ACC112 (cell line): ENCODE data around the gene ZNF710.

Experiments used
- H2AFZ ChIP-seq: fragments of 200-600 bp; sonication (generic); one replicate; pipeline ENCODE4 v1.6.0; 2017; ENCODE audit warnings: antibody characterized with exemption, low read length; ENCODE audit not compliant: unreplicated experiment
- H3K27ac ChIP-seq: fragments of 200-600 bp; sonication (generic); 2 replicates; pipeline ENCODE4 v1.5.1; 2014; ENCODE audit warnings: low read depth, mild to moderate bottlenecking, antibody characterized with exemption, low read length, moderate library complexity
- H3K27me3 ChIP-seq: fragments of 200-600 bp; sonication (generic); 2 replicates; pipeline ENCODE4 v1.6.1; 2014; ENCODE audit warnings: mild to moderate bottlenecking, antibody characterized with exemption, low read length, moderate library complexity, mixed read lengths; ENCODE audit not compliant: insufficient read depth
- H3K36me3 ChIP-seq: fragments of 200-600 bp; sonication (generic); 2 replicates; pipeline ENCODE4 v1.6.1; 2016; ENCODE audit warnings: mild to moderate bottlenecking, antibody characterized with exemption, low read length, moderate library complexity, mixed read lengths; ENCODE audit not compliant: insufficient read depth
- H3K4me1 ChIP-seq: fragments of 200-600 bp; sonication (generic); one replicate; pipeline ENCODE4 v1.6.1; 2016; ENCODE audit warnings: low read length, mixed read lengths; ENCODE audit not compliant: insufficient read depth, unreplicated experiment, control insufficient read depth
- H3K4me3 ChIP-seq: fragments of 200-600 bp; sonication (generic); 2 replicates; pipeline ENCODE4 v1.5.1; 2014; ENCODE audit warnings: mild to moderate bottlenecking, low read depth, low read length
- H3K79me2 ChIP-seq: fragments of 200-600 bp; sonication (generic); one replicate; pipeline ENCODE4 v1.6.0; 2016; ENCODE audit warnings: low read length; ENCODE audit not compliant: control insufficient read depth, unreplicated experiment, insufficient read depth

The ZNF710 gene

DNA sequence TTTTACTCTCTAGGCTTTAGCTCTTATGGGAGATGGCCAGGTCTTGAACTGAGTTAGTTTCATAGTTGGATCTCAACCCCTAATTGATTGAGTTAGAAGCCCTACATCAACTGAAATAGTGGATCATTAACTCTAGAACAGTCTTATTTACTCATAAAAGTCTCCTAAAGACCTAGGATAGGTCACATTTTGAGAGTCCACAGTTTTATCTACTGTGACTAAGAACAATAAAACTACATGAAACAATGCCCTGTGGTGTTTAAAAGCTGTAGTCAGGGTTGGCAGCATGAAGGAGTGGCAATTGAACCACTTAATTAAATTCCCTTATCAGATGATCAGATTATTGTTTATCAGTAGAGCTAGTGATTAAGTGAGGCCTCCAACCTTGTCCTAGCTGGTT is 123.4 kb downstream of the ZNF710 start:
- no peaks in the 10 kb centered on the region for H3K79me2 ChIP-seq
- no peak overlapping the region for H3K4me3 ChIP-seq
- no peaks in the 10 kb centered on the region for H3K36me3 ChIP-seq
- H3K27me3 ChIP-seq, result peaks cover 11% of the 10 kb centered on the region
- no peaks in the 10 kb centered on the region for H3K4me1 ChIP-seq
- H3K27ac ChIP-seq, result no peak overlapping the region
- H2AFZ ChIP-seq, result no peak overlapping the region

DNA sequence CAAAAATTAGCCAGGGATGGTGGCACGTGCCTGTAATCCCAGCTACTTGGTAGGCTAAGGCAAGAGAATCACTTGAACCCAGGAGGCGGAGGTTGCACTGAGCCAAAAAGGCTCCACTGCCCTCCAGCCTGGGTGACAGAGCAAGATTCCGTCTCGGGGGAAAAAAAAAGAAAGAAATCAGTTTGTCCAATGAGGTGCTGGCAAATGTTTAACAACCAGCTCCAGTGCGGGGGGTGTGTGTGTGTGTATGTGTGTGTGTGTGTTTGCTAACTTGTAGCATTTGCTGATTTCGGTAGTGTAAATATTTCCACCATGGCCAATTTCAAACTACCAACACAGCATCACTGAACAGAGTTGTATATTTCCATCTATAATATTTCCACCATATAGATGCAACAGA is 124.9 kb downstream of the ZNF710 start:
- H3K27ac ChIP-seq, result no peak overlapping the region
- H3K36me3 ChIP-seq, result no peaks in the 10 kb centered on the region
- no peak overlapping the region for H2AFZ ChIP-seq
- H3K4me3 ChIP-seq, result no peak overlapping the region
- no peaks in the 10 kb centered on the region for H3K4me1 ChIP-seq
- H3K27me3 ChIP-seq, result peaks cover 8% of the 10 kb centered on the region; the same call in 1 of the 2 replicates
- H3K79me2 ChIP-seq, result no peaks in the 10 kb centered on the region

- no peaks in the 10 kb centered on the region for H3K4me1 ChIP-seq
- H3K27ac ChIP-seq, result no peak overlapping the region
- H3K27me3 ChIP-seq, result peaks cover 7% of the 10 kb centered on the region; the same call in 1 of the 2 replicates
- no peak overlapping the region for H3K4me3 ChIP-seq
- H2AFZ ChIP-seq, result no peak overlapping the region
- no peaks in the 10 kb centered on the region for H3K36me3 ChIP-seq
- H3K79me2 ChIP-seq, result no peaks in the 10 kb centered on the region
These were observed 125.7 kb downstream of the ZNF710 start for GRCh38 chr15:90126596-90127435.

DNA sequence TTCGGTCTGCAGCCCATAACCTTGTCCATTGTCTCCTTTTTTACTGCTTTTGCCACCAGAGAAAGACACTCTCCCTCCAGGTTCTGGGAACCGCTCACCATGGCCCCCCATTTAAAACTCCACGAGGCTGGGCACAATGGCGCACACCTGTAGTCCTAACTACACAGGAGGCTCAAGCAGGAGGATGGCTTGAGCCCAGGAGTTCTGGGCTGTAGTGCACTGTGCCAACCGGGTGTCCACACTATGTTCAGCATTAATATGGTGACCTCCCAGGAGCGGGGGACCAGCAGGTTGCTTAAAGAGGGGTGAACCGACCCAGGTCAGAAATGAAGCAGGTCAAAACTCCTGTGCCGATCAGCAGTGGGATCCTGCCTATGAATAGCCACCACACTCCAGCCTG is 129.2 kb downstream of the ZNF710 start:
- Histone ChIP-seq H3K4me3 (no peak overlapping the region), H3K27me3 (peaks cover 7% of the 10 kb centered on the region; the same call in 1 of the 2 replicates), H3K36me3 (no peaks in the 10 kb centered on the region), H2AFZ (no peak overlapping the region), H3K79me2 (no peaks in the 10 kb centered on the region), H3K27ac (no peak overlapping the region), H3K4me1 (no peaks in the 10 kb centered on the region)
